GM10847 (cell line): ENCODE data around the gene THSD4.

Experiments
- POLR2A ChIP-seq: IDR thresholded peaks from 2 replicates; pipeline ENCODE4 v1.6.1; 2011; ENCODE audit not compliant: insufficient read length; ENCODE audit errors: extremely low read depth

Gene THSD4

DNA sequence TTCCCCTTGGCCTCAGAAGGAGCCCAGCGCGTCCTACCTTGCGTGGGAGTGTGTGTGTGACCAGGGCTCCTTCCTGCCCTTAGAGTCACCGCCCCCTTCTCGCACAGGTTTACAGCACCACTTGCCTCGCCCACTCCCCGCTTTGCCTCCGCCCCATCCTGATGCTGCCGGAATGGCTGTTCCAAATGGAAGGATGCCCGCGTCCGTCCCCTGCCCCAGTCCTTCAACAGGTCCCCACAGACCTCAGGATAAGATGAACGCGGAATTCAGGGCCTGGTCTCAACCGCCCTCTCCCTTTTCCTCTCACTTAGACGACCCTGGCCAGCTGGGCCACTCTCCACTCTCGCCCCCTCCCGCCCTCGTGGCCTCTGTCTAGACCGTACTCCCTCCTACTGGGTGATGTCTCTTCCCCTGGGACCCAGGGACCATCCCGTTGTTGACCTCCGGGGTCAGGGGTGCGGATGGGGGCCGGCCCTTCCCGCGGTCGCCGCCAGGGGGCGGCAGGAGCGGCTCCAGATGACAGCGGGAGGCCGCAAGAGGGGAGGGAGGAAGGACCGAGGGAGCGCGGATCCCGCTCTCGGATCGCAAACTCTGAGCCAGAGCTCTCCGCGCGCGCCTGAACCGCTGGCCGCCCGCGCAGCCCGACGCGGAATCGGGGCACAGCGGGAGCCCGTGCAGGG lies at the start of gene THSD4:
Gene THSD4, plus strand, starts transcription at position 585 of the 680 bp plus-strand sequence.
- TF ChIP-seq POLR2A: no peak

DNA sequence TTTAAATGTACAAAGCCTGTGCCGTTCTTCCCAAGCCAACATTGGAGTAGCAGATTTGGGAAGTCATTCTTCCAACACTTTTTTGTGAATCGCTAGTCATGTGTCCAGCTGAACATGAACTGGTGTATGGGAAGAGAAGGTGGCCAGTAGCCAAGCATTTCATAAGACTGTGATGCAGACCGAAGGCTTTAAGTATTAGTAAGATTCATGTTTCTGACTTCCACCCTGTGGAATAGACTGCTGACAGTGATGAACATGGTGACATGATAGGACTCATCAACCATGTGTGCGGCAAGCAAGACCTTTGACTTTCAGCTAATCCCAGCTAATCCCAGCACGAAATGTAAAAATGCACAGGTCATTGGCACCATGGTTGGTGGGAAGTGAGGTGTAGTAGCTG lies 48.3 kb upstream of the THSD4 start:
- no peak for TF ChIP-seq POLR2A

DNA sequence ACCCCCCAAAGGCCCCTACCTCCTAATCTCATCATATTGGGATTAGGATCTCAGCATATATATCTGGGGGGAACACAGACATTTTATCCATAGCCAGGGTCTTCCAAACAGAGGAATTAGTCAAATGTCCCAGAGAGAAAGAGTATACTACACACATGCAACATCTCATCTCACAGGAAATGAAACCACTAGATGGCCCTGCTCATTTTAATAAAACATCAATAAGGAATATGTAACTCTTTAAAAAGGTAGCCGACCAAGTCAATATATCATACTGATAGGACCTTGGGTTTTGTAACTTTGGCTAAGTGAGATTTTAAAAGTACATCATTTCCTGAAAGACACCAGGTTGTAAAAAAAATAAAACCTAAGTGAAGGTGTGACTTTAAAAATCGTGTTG lies 45.6 kb upstream of the THSD4 start:
- no peak for TF ChIP-seq POLR2A

DNA sequence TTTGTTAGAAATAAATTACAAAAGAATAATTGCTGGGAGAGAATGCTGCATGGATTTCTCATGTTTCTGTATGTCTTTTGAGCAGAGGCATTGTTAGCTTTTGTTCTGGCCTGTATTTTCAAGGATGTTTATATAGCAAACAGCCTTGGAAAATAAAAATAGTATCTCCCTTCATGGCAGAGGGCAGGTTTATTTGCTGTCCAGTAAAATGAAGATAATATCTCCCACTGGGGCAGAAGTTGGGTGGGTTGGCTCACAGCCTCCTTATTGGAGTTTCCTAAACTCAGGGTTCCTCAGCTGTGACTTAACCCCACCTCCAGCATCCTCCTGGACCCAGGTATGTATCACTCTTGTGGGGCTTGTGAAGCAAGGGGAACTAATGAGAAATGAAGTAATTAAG lies 43.7 kb upstream of the THSD4 start:
- TF ChIP-seq POLR2A: no peak

DNA sequence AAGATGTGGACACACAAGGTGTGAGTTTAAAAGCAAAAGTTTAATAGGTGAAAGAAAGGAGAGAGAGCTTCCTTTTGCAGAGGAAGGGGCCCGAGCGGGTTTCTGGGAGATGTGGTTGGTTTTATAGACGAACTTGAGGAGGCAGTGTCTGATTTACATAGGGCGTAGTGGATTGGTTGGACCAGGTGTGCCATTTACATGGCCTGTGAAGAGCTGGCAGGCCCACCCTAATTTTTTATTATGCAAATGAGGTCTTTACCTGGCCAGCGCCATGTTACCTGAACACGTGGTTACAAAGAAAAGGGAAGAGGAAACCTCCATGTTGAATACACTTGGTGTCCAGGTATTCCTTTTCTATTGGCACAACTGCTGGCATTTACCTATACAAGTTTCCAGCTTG lies 42.8 kb upstream of the THSD4 start:
- TF ChIP-seq POLR2A: no peak

DNA sequence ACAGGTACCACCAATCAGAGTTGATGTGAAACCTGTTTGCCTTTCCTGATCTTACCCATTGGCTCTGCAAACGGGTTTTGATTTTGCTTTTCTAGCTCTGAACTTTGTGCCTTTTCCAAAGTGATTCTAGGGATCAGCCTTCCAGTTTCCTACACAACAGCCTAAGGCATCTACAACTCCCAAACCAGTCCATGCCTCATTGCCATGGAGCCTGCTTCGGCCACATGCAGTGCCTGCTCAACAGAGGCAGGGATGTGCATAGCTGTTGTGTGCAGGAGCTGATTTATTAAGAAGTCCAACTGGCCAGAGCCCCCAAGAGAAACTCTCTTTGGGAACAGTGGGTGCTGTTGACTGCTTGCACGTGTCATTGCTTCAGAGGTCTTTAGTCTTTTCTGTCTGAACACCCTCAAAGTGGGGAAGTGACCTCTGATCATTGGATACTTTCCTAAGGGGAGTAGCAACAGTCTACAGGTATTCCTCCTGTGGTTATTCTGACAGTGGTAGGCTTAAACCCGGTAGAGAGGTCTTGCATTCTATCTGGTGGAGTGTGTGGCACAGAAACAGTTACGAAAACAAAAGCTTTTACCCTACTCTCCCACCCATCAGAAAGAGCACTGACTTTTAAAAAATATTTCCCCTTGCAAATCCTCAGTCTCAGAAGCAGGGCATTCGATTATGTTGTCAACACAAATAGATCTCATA lies 36.6 kb upstream of the THSD4 start:
- TF ChIP-seq POLR2A: no peak

DNA sequence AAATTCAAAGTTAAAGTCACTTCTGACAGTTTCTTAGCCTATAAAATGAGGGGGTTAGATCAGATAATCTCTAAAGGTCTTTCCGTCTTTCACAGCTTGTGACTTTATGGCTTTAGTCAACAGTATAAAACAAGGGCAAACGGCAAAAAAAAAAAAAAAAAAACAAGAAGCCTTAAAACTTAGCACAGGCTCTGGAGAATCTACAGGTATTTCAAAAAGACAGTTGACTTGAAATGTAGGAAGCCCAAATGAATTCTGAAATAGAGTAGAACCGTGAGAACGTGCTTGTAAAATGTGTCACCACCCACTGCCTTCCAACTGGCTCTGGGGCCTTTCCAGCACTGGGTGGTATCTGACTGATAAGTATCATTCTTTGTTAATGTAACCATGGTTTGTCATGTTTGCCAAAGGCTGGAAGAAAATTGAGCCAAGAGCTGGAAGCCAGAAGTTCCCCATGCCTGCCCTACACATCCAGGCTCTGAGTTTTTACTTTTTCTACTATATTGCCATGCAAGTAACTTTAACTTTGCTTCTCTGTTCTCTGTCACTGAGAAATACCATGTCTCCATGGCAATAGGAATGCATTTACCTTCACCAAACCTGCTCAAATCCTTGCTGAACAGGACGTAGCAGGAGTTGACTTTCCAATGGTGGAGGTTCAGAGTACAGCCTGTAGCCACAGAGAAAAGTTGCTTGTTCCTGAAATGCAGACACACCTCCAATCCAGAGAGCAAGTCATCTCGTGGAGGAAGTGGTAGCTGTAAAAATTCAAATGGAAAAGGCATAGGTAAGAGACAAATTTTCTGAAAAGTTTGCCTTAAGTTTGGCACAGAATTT lies 35.8 kb upstream of the THSD4 start:
- TF ChIP-seq POLR2A: no peak

DNA sequence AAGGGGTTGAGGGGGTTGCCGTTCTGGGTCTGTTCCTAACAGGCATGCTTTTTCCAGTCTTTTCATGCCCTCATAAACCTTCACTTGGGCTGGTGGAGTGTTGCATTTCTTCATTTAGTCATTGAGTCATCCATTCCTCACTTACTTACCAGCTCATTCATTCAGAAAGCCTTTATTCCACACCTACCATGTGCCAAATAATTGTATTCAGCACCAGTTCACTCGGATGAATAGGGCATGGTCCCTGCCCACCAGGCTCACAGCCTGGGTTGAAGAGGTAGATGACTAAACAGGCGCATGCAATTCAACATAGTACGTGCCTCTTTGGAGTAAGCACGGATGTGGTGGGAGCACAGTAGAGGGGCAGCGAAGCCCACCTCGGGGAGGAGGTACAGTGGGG lies 35.1 kb upstream of the THSD4 start:
- TF ChIP-seq POLR2A: no peak

DNA sequence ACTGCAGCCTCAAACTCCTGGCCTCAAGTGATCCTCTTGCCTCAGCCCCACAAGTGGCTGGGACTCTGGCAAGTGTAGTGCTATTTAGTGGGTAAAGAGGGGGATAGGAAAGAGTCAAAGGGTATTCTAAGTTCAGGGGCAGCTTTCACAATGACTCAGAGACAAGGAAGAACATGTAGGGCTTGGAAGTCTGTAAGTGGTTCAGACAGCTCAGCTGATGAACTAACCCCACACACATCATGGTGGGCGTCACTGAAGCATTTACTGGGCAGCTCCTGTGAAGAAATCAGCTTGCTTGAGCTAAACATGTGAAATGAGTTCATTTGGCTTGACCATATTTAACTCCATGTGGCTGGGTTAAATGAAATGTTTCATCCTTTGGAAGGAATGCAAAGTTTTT lies 34.6 kb upstream of the THSD4 start:
- no peak for TF ChIP-seq POLR2A

DNA sequence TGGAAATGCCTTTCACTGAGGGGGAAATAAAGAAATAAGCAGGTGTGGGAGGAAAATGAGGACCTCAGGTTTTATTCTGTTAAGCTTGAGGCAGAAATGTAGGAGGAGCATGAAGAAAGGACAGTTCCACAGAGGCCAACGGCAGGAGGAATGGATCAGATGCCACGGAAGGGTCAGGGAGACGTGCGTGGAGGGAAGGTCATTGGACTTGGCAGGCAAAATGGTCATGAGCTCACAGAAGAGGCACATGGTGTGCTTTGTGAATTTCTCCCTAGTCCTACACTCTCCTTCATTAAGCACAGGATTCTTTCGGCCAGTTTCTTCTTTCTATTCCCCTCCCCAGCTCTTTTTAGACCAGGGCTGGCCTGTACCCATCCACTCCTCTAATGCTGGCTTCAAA lies 32.5 kb upstream of the THSD4 start:
- no peak for TF ChIP-seq POLR2A

DNA sequence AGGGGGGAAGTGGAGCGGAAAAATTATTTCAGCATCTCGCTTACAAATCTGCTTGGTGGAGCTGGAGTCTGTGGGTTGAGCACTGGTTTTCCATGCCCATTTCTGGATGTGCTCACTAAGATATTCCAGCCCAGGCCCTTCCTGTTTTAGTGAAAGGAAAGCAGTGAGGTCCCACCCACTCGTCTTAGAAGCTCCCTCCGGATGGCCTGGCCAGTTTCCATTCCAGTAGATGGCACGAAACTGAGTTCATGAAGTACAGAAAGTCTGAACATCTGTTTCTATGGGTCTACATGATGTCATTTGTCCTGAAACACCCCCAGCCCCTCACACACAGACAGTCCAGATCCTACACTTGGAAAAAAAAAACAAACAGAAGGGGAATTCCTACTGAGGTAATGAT lies 31.9 kb upstream of the THSD4 start:
- TF ChIP-seq POLR2A: no peak

DNA sequence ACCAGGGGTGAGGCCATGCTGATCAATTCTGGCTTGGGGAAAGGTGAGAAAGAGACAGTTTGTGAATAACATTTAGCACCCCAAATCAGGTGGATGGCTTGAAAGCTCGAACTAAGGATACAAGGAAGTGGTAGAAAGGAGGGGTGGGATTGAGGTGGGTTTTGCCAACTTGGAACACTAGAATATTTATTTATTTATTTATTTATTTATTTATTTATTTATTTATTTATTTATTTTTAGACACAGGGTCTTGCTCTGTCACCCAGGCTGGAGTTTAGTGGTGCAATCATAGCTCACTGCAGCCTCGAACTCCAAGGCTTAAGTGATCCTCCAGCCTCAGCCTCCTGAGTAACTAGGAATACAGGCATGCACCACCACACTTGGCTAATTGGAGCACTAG lies 31.0 kb upstream of the THSD4 start:
- TF ChIP-seq POLR2A: no peak

DNA sequence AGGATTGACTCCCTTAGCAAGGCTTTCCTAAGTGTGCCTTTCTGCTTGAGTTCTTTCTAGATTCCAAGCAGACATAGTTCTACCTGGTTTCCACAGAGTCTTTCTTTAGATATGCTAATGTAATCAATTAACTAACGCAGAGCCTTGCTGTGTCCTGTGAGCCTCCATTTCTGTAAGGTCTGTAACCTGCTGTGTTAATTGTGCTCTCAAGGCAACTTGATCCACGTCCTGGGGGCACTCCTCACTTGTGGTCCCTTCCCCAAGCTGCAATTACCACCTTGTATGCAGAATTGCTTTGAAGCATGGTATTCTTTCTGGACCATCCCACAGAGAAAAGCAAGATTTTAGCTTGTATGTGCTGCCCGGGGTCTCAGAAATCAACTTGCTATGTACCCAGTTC lies 29.5 kb upstream of the THSD4 start:
- no peak for TF ChIP-seq POLR2A

DNA sequence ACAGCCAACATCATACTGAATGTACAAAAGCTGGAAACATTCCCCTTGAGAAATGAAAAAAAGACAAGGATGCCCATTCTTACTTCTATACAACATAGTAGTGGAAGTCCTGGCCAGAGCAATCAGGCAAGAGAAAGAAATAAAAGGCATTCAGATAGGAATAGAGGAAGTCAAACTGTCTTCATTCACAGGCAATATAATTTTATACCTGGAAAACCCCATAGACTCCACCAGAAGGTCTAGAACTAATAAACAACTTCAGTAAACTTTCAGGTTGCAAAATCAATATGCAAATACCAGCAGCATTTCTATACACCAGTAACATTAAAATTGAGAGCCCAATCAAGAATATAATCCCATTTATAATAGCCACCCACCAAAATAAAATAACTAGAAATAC lies 27.1 kb upstream of the THSD4 start:
- TF ChIP-seq POLR2A: no peak

DNA sequence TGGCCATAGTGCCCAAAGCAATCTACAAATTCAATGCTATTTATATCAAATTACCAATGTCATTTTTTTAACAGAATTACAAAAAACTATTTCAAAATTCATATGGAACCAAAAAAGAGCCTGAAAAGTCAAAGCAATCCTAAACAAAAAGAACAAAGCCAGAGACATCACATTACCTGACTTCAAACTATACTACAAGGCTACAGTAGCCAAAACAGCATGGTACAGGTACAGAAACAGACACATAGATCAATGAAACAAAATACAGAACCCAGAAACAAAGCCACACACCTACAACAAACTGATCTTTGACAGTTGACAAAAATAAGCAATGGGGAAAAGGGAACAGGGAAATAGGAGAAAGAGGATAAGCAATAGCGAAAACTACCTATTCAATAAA lies 26.6 kb upstream of the THSD4 start:
- TF ChIP-seq POLR2A: no peak

DNA sequence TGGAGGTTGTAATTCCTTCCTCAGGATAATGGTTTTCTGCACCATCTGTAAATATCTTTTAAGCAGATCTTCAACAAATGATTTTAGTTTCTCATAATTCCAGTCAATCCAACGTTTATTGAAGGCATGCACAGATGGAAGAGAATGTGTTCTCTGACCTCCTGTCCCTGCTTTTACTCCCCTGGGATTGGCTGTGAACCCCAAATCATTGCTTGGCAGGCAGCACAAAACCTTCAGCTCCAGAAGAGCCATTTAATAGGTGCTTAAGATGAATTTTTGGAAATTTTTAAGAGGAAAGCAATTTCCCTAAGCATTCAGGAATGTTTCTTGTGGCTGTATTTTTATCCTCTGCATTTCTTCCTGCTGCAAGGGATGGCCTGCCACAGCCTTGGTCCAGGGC lies 25.5 kb upstream of the THSD4 start:
- TF ChIP-seq POLR2A: no peak
